NOMO-1 (cell line): ENCODE results near the gene ABCC1.
"Not testable (repeated sequence)": the region's sequence is repeated elsewhere in the genome, so short reads cannot be mapped to it uniquely, and the experiment has no call there.

Experiments
- DNase-seq, 2 experiments: peaks; one replicate each; lab custom pipeline; 2025; ENCODE audit not compliant: unreplicated experiment in 2 of 2; lab: John Stamatoyannopoulos, UW

ABCC1 gene

DNA sequence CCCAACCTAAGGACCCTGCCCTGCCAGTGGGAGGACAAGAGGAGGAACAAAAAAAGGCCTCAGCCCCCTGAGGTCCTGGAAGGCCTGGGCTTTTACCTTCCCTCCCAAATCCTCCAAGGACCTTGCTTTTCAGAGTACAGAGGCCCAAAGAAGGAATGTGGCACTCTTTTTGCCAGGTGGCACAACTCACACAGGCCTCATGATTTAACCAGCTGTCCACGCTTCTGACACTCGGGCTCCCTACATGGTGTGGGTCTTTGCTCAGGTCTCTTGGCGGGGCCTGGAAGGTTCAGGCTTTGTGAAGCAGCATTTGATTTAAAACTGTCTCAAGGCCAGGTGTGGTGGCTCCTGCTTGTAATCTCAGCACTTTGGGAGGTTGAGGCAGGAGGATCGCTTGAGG, 153.3 kb downstream of the ABCC1 start:
- DNase-seq = no peak

GRCh38 chr16:16104132-16104803, 154.9 kb downstream of the ABCC1 start:
- DNase-seq = not testable (repeated sequence)

GRCh38 chr16:16104804-16105141, 155.4 kb downstream of the ABCC1 start:
- not testable (repeated sequence) for DNase-seq

DNA sequence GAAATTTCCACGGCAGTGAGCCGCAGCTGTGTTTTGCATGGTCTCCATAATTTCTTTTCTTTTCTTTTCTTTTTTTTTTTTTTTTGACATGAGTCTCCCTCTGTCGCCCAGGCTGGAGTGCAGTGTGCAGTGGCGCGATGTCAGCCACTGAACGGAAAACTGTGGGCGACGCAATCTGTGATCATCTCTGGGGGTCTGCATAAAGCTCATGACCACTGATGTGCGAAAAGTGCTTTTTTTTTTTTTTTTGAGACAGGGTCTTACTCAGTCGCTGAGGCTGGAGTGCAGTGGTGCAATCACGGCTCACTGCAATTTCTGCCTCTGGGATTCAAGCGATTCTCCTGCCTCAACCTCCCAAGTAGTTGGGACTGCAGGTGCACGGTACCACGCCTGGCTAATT, 156.2 kb downstream of the ABCC1 start:
- DNase-seq = no peak

DNA sequence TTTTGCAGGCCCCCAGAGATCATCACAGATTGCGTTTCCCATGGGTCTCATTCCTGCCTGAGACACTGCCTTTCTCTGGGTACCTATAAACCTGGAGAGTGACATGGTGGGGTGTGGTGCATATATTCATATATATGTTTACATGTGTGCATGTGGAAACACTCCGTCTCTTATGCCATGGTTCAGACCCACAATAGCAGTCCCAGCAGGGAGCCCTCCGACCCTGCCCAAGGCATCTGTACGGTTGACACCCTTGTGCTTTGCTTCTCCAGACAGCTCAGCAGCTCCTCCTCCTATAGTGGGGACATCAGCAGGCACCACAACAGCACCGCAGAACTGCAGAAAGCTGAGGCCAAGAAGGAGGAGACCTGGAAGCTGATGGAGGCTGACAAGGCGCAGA, 157.1 kb downstream of the ABCC1 start:
- no peak for DNase-seq

DNA sequence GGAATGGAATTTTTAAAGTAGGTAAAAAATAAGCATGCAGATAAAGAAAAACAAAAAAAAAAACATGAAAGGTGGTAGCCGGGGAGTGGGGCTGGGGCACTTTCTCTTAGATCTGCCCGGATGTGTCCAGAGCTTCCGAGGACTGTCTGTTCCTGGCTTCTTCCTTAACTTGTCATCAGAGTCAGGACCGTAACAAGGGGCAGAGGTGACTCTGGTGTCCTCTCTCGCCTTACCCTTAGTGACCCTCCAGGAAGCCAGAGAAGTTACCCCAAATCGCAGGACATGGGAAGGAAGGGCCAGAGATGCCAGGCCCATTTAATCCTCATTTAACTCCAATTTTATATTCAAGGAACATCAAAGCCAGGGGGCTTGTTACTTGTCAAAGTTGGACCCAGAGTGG, 158.4 kb downstream of the ABCC1 start:
- DNase-seq = no peak

DNA sequence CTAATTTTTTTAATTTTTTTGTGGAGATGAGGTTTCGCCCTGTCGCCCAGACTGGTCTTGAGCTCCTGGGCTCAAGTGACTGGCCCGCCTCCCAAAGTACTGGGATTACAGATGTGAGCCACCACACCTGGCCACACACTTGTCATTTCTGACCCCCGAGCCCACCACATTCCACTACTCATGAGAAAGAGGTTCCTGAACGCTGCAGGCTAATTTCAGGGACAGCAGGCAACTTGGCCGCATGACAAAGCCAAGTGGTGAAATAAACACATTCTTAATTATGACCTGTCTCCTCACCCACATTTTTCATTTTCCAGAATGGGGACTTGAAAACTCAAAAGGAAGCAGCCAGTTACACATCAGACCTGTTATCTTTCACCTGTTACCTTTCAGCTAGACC, 159.3 kb downstream of the ABCC1 start:
- no peak for DNase-seq

- no peak for DNase-seq
Measured at GRCh38 chr16:16109453-16110110, 160.2 kb downstream of the ABCC1 start.

DNA sequence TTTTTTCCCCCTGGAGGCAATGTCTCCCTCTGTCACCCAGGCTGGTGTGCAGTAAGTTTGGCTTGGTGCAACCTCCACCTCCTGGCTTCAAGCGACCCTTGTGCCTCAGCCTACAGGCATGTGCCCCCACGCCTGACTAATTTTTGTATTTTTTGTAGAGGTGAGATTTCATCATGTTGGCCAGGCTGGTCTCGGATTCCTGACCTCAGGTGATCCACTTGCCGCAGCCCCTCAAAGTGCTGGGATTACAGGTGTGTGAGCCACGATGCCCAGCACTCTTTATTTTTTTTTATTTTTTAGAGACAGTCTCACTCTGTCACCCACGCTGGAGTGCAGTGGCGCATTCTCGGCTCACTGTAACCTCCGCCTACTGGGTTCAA, 160.7 kb downstream of the ABCC1 start:
- no peak for DNase-seq

DNA sequence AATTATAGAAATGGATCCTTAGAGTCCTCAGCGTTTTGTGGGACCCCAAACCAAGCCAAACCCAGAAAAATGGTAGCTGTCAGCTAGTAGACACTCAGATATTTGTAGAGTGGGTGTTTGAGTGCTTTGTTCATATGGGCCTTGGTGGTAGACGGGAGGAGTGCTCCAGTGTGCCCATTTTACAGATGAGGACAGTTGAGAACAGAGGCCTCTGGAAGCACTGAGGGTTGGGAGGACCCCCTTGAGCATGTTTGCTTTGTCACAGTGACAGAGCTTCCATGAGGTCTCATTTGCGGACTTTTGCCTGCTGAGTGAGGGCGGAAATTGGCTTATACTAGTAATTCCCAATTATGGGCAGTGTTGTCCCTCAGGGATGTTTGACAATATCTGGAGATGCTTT, 162.2 kb downstream of the ABCC1 start:
- DNase-seq = no peak

- no peak for DNase-seq
Measured at GRCh38 chr16:16112450-16113053, 163.1 kb downstream of the ABCC1 start.

GRCh38 chr16:16113076-16113475, 163.7 kb downstream of the ABCC1 start:
- DNase-seq = no peak

- no peak for DNase-seq
Measured at GRCh38 chr16:16116841-16117240, 167.4 kb downstream of the ABCC1 start.

DNA sequence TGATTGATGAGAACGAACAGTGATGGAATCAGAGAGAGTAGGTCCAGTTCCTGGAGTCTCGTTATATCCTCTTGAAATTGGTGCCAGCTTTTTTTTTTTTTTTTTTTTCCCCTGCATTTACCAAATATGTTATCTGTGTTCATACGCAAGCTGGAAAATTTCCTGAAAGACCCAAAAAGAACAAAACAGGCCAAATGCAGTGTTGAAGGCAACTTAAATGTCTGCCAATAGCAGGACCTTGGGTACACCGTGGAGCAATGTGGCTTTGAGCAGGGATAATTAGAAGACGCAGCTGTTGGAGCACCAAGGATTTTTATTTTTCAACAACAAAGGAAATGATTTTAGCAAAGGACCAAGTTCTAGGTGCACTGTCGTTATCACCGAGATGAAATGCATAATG, 168.9 kb downstream of the ABCC1 start:
- no peak for DNase-seq

- no peak for DNase-seq
Measured at GRCh38 chr16:16120044-16120381, 170.6 kb downstream of the ABCC1 start.

DNA sequence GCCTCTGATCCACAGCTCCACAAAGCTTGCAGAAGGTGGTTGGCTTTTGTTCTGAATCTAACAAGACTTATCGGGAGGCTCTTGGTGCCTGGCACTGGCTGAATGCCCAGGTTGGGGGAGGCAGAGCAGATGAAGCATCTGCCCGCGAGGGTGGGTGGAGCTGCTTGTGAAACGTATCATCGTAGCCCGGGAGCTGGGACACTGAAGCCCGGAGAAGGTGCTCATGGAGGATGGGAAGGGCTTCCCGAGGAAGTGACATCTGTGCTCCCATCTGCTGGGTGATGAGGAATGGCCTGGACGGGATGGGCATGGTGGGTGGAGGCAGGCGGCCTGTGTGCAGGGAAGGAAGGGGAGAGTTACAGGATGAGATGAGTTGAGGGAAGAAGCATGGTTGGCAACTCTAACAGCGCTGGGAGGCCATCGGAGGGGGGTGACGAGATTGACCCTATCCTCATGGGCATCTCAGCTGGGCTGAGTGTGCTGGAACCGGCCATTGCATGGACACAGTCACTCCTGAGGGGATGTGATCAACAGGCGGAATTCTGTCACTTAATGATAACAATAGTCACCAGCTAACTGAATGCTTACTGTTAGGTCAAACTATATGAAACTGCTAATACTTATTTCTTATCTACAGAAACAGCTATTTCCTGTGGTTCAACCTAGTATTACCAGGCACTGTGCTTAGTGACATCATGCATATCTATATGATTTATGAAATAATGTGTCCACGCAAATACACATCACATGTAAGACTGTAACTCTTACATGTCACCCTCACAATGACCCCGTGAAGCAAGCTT, 171.2 kb downstream of the ABCC1 start:
- DNase-seq = no peak

DNA sequence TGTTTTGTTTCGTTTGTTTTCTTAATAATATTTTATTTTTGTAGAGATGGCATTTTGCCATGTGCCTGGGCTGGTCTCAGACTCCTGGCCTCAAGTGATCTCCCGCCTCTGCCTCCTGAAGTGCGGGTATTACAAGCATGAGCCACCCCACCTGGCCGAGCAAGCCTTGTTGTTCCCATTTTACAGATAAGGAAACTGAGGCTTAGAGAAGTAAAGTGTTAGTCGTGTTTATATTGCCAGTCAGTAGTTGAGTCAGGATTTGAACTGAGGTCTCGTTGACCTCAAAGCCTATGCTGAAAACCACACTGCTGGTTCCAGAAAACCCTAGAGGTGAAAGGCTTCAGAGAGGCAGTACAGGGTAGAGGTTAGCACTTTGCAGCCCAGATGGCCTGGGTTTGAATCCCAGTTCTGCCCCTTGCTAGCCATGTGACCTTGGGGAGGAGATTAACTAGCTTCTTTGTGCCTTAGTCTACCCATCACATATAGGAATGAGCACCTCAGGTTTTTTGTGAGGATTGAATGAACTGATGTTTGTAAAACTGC, 171.8 kb downstream of the ABCC1 start:
- no peak for DNase-seq

DNA sequence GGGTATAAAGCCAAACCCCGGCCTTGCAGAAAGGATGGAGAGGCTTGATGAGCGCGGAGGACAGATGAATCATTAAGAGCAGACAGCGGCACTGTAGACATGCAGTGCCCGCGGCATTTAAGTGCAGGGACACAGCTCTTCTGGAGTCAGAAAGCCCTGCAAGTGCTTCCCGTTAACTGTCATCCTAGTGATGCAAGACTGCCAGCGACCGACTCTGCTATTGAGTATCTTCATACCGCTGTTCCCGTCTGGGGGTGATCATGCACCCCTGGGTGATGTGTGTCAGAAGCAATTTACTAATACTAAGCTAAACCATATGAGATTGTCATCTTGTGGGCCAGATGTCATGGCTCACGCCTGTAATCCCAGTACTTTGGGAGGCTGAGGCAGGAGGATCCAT, 172.8 kb downstream of the ABCC1 start:
- no peak for DNase-seq

DNA sequence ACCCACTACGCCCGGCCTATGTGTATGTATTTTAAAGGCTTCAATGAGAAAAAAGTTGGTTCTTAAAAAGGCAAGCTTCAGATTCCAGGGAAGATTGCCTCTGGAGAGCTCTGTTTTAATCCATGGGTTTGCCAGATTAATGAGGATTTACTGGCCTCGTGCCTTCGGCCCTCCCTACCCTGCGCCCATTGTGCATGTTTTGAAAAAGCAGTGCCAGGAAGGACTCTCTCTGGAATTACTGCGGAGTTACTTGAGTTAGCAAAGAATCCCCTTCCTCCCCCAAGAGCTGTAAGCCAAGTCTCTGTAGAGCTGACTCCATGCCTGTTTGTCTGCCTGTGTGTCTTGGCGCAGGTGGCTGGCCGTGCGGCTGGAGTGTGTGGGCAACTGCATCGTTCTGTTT, 175.0 kb downstream of the ABCC1 start:
- DNase-seq = no peak

DNA sequence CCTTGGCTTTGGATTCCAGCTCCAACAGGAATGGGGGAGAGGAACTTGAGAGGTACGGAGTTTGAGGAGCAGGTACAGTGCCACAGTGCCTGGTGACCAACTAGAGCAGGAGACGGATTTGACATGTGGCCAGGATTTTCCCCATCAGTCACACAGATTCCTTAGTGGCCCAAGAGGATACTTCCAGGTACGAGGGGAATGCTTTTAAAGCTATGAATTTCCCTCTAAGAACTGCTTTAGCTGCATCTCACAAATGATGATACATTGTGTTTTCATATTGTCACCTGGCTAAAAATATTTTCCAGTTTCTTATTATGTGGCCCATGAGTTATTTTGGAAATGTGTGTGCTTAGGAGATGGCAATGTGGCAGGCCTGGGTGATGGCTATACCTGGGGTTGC, 175.6 kb downstream of the ABCC1 start:
- DNase-seq = no peak

GRCh38 chr16:16126896-16127295, 177.5 kb downstream of the ABCC1 start:
- no peak for DNase-seq
